ENCODE results near the gene SPATA3.
"Not testable (repeated sequence)": the region's sequence is repeated elsewhere in the genome, so short reads cannot be mapped to it uniquely, and the experiment has no call there.

SPATA3 gene

DNA sequence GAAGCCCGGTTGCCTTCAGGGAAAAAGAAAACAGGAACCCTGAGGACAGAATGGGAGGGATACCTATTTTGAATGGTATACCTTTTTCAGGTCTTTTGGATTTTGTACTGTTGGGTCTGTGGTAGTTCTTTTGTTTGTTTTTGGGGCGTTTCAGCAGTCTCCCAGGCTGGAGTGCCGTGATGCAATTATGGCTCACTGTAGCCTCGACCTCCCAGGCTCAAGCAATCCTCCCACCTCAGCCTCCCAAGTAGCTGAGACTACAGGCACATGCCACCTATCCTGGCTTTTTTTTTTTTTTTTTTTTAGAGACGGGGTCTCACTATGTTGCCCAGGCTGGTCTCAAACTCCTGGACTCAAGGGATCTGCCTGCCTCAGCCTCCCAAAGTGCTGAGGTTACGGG is 27.6 kb upstream of the SPATA3 start:
- not testable (repeated sequence) for DNase-seq (ENCODE audit: low read depth in 3 of 3)

DNA sequence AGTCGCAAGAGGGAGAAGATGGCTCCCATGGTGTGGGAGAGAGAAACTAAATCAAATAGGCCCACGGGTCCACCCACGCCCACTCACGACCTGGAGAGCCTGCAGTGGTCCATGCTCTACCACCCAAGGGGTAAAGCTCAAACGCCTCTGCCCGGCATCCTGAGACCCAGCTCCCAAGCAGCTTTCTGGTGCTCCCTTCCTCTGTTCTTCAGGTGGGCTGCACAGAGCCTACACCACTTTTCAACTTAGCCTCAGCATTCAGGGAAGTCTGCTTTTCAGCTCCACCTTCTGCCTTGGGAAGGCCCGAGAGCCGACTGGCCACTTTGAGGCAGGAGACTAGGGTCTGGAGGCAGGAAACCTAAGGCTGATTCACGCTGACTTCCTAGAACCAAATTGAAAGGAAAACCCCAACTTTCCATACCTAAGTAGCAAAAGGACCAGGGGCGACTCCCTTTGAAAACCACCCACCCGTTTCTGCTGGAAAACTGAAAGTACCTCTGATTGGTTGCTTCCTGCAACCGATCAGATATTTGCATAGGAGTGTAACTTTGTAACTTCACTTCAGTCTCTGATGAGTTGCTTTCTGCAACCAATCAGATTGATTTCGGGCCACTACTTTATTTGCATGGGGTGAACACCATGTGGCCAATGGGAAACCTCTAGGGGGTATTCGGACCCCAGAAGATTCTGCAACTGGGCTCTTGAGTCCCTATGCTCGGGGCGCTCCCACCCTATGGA is 26.8 kb upstream of the SPATA3 start:
- no peak for DNase-seq (ENCODE audit: low read depth in 3 of 3)

DNA sequence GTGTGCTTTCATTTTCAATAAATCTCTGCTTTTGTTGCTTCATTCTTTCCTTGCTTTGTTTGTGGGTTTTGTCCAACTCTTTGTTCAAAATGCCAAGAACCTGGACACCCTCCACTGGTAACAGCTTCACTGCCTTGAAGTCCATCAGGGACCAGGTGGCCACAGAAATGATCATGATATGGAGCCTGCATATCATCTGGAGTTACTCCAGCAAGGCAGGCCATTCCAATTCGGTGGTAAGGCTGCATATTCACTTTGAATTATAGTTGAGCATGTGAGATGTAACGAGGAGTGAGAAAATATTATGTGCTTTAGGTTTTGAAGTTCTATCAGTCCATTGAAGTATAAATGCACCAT is 26.3 kb upstream of the SPATA3 start:
- no peak for DNase-seq (ENCODE audit: low read depth in 3 of 3)

DNA sequence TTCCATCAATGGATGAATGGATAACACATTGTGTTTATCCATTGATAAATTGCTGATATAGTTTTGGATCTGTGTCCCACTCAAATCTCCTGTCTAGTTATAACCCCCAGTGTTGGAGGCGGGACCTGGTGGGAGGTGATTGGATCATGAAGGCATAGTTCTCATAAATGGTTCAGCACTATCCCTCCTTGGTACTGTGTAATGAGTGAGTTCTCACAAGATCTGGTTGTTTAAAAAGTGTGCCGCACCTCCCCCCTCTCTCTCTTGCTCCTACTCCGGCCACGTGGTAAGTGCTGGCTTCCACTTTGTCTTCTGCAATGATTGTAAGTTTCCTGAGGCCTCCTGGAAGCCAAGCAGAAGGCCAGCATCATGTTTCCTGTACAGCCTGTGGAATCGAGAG is 23.9 kb upstream of the SPATA3 start:
- no peak for DNase-seq (ENCODE audit: low read depth in 3 of 3)

GRCh38 chr2:230974096-230974913 is 21.6 kb upstream of the SPATA3 start:
- peak in 2 of 3 experiments; percentile 35 to 37 for DNase-seq (ENCODE audit: low read depth in 3 of 3)

DNA sequence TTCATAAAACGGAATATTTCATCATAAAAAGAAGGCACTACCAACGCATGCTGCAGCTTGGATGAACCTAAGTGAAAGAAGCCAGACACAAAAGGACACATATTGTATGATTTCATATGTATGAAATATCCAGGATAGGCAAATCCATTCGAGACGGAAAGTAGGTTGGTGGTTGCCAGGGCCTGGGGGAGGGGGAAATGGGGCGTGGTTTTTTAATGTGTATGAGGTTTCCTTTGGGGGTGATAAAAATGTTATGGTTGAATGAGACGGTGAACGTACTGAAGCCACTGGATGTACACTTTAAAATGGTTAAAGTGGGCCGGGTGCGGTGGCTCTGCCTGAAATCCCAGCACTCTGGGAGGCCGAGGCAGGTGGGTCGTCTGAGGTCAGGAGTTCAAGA is 20.0 kb upstream of the SPATA3 start:
- DNase-seq (ENCODE audit: low read depth in 3 of 3) = no peak

DNA sequence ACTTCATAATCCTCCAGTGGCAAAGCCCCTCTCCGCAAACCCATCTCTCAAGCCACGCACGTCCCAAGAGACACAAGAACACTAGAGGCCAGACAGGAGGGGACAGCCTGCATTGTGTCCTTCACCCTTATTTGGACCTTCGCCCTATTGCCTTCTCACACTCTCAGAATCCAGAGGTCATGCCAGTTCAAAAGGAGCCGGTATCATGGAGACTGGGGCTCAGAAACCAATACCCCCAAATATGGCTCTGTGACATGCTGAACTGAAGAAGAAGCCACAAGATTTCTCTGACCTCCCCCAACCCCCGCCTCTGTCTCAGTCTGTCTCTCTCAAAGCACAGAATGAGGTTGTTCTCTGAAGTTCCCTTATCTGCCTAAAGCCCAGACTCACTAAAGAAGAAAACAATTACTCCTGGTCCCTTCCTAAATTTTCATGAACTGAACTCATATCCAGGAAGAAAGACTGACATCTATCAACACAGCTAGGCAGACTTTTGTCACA is 19.2 kb upstream of the SPATA3 start:
- no peak for DNase-seq (ENCODE audit: low read depth in 3 of 3)

DNA sequence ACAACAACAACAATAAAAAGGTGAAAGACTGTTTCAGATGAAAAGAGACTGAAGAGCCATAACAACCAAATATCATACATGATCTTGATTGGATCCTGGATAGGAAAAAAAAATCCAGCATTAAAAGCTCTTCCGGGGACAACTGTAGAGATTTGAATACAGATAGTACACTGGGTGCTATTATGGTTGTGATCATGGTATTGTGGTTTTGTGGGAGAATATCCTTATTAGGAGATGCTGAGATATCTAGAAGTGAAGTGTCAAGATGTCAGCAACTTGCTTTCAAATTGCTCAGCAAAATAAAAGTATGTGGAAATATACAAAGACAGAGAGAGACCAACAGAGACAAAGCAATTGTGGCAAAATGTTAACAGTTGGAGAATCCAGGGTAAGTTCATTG is 15.5 kb upstream of the SPATA3 start:
- no peak for DNase-seq (ENCODE audit: low read depth in 3 of 3)

GRCh38 chr2:230981704-230982103 is 14.2 kb upstream of the SPATA3 start:
- DNase-seq (ENCODE audit: low read depth in 3 of 3) = no peak

DNA sequence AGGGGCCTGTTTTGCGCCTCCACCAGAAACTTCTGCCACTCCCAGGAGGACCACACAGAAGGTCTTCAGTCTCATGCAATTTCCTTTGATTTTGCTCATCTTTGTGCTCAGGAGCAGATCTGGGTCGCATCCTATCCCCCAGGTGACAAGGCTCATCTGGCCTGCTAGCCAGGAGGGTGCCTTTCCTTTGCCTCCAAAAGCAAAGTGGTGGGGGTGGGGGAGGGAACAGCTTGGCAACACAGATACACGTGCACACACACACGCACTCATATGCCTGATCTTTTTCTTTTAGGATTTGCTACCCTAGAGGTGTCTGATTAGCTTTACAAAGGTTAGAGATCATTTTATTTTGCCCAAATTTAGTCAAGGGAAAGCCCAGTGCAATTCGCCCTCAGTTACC is 13.8 kb upstream of the SPATA3 start:
- DNase-seq (ENCODE audit: low read depth in 3 of 3) = no peak

- DNase-seq (ENCODE audit: low read depth in 3 of 3) = no peak
These were observed 13.4 kb upstream of the SPATA3 start for GRCh38 chr2:230982528-230982927.

GRCh38 chr2:230983566-230983965 is 12.4 kb upstream of the SPATA3 start:
- no peak for DNase-seq (ENCODE audit: low read depth in 3 of 3)

DNA sequence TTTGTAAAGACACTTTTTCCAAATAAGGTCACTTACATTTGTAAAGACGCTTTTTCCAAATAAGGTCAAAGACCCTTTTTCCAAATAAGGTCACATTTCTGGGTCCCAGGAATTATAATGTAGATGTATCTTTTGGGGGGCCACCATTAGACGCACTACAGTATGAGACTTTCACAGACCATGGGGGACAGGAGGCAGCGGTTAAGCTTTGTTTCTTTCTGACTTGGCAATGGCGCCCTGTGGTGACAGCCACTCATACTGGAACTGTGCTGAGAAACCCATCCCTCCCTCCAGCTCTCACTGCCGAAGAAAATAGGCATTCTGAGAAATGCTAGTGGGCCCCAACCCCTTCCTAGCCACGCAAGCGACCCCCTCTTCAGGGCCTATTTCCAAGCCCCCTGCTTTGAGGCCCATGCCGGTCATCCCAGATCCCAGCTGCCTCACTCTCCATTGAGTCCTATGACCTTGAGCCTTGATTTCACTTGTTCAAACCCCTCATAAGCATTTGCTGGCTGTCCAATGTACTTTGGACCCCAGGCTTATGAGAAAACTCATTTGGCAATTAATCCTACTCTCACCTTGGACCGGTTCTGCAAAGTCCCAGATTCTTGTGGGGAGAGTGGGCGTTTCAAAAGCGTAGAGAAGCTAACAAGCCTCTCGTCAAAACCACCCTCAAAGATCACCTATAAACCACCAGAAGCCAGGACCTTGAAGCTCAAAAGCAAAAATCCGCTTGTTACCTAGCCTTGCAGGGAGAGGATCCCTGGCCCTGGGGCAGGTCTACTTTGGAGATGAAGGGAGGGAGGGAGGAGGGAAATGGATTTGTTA is 11.3 kb upstream of the SPATA3 start:
- no peak for DNase-seq (ENCODE audit: low read depth in 3 of 3)

DNA sequence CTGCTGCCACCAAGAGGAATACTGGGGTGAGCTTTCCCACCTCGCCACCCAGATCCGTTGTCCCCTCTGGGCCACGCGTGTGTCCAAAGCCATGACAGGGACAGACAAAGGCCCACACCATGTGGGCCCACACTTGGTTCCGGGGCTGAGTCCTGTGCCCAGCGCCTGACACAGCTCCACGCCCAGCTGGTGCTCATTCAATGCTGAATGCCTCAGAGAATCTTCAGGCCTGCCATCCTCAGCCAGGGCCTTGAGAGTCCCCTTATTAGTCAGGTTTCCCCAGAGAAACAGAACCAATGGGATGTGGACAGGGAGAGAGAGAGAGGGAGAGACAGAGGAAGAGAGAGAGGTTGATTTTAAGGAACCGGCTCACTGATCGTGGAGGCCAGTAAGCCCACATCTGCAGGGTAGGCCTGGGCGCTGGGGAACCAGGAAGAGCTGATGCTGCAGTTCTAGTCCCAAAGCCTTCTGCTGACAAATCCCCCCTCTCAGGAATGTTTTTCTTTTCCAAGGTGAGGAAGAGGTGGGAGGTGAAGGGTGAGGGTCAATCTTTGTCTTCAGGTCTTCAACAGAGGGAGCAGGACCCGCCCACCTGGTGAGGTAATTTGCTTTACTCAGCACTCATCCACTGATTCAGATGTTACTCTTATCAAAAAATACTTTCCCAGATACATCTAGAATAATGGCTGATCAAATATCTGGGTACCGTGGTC is 10.2 kb upstream of the SPATA3 start:
- DNase-seq (ENCODE audit: low read depth in 3 of 3) = no peak

DNA sequence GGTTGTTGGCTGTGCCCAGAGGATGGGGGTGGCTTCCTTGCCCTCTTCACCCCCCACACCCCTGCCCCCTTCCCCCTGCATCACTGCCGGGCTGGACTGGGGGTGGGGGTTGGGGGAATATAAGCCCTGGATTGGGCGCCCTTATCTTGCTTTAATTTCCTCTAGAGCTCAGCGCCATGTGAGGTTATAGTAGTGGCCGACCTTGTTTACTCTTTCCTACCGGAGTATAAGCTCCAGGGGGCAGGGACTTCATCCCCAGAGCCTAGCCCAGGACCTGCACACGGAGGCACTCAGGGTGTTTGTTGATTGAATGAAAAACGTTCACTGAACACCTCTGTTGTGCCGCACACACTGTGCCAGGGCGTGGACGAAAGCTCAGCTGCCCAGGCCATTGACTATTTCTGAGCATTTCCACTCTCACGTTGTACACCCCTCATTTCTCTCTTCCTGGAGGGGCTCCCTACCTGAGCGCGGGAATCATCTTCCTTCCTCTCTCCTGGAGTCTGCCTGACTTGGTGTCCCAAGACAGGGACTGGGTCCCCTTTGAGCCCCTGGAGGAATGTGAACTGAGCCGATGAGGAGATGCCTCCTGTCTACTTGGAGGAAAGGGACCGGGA is 9.3 kb upstream of the SPATA3 start:
- no peak for DNase-seq (ENCODE audit: low read depth in 3 of 3)

- DNase-seq (ENCODE audit: low read depth in 3 of 3) = peak; percentile 56 to 82 (median 58)
These were observed 8.5 kb upstream of the SPATA3 start for GRCh38 chr2:230987137-230988020.

DNA sequence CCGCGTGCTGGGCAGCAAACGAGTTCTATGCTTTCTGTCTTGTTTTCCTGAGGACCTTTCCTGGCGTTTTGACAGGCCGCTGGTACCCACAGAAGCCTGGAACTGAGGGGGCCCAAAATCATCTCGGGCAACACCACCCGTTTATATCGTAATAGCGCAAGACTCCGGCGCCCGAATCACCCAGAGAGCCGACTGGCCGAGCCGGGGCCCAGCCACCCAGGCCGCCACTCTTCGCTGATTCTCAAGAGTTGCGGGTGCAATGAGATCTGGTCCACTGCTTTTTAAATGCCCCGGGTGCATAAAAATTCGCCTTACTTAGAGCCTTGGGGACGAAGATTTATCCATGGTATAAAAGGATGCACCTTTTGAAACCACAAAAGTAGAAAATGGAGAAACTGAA is 6.2 kb upstream of the SPATA3 start:
- no peak for DNase-seq (ENCODE audit: low read depth in 3 of 3)

- no peak for DNase-seq (ENCODE audit: low read depth in 3 of 3)
These were observed 5.6 kb upstream of the SPATA3 start for GRCh38 chr2:230990131-230990898.

- no peak for DNase-seq (ENCODE audit: low read depth in 3 of 3)
These were observed 5.1 kb upstream of the SPATA3 start for GRCh38 chr2:230990899-230991150.

- no peak for DNase-seq (ENCODE audit: low read depth in 3 of 3)
These were observed 4.3 kb upstream of the SPATA3 start for GRCh38 chr2:230991598-230991997.
